Measurements from ENCODE around the gene WDR72.

Gene WDR72

GRCh38 chr15:53564647-53565046 is 194.8 kb downstream of the WDR72 start:
- no peak for DNase-seq (ENCODE audit: low read depth)
- TF ChIP-seq, protein P1, sequence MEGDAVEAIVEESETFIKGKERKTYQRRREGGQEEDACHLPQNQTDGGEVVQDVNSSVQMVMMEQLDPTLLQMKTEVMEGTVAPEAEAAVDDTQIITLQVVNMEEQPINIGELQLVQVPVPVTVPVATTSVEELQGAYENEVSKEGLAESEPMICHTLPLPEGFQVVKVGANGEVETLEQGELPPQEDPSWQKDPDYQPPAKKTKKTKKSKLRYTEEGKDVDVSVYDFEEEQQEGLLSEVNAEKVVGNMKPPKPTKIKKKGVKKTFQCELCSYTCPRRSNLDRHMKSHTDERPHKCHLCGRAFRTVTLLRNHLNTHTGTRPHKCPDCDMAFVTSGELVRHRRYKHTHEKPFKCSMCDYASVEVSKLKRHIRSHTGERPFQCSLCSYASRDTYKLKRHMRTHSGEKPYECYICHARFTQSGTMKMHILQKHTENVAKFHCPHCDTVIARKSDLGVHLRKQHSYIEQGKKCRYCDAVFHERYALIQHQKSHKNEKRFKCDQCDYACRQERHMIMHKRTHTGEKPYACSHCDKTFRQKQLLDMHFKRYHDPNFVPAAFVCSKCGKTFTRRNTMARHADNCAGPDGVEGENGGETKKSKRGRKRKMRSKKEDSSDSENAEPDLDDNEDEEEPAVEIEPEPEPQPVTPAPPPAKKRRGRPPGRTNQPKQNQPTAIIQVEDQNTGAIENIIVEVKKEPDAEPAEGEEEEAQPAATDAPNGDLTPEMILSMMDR (IDR thresholded peaks at IDR 0.05; ENCODE audit: low read length, missing control alignments) = no peak
- H3K4me3 ChIP-seq (replicated peaks; ENCODE audit: low read depth, low read length) = no peak overlapping the region

DNA sequence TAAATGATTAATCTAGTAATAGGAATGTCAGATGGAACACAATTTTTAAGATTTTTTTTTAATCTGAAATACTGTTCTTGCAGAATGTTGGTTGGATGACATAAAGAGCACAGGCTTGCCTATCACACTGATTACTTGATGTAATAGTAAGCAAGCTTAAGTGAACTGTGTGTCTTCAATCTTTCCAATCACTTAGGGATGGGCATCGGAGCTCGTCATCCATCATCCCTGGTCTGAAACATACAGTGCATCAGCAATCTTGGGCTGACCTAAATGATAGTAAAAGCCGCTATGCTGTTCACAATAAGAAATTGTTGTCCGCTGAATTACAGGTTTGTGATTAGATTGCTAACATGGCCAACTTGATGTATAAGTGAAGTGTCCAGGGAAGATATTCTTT is 195.8 kb downstream of the WDR72 start:
- H3K4me3 ChIP-seq (replicated peaks; ENCODE audit: low read depth, low read length) = no peak overlapping the region
- TF ChIP-seq, protein P1 (IDR thresholded peaks at IDR 0.05; ENCODE audit: low read length, missing control alignments) = no peak
- DNase-seq (ENCODE audit: low read depth) = no peak

DNA sequence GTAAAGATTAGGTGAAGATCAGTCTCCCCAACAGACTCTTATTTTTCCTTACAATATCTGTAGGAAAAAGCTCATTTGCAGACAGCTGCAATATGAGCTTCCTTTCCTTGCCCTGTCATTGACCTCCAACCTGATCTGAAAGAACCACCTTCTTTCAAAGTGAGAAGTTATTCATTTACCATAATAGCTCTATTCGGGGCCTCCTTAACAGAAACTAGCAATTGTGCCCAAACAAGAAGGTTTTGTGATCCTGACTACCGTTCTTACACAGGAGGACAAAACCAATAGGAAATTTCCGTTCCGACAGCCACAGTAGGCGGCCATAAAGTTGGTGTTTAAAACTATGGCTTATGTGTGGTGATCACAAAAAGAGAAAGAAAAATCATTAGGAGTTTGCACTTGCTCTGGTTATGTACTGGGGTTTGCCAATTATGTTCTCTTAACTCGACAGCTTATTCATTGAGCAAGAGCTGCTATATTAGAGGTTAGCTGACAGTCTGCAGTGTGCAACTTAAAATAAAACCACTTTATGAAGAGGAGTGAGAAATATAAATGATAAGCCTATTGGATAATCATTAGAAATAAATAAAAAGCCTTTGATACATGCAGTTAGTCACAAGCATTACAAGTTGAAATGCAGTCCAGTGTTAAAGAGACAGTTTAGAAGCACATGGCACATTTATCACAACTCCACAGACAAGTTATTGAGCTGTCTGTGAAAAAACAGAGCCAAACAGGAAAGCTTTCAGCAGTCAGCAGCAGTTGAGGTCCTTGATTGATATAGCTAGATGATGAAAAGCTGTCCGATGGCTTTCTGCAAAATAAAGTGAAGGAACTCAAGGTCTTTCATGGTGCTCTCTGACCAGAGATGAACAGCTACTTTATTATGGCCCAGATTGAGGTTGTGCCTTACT is 199.8 kb downstream of the WDR72 start:
- DNase-seq (ENCODE audit: low read depth) = no peak
- TF ChIP-seq, protein P1 (IDR thresholded peaks at IDR 0.05; ENCODE audit: low read length, missing control alignments) = no peak
- H3K4me3 ChIP-seq (replicated peaks; ENCODE audit: low read depth, low read length) = no peak overlapping the region

DNA sequence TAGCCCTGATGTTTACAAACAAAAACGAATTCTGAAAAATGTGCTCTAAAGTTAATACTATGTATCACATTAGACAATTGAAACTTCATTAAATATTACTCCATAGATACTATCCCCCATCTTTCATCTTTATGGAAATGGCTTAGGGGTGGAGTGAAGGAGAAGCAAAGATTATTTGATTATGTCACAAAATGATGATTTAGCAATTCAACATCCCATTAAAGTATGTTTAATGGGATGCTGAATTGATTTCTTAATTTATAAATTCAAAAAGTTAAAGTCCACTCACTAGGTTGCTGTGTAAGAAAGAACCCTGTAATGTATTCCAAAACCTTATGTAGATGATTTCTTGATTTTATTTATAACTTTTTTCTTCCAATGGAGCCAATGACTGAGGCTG is 201.1 kb downstream of the WDR72 start:
- H3K4me3 ChIP-seq (replicated peaks; ENCODE audit: low read depth, low read length) = no peak overlapping the region
- TF ChIP-seq, protein P1 (IDR thresholded peaks at IDR 0.05; ENCODE audit: low read length, missing control alignments) = no peak
- no peak for DNase-seq (ENCODE audit: low read depth)

DNA sequence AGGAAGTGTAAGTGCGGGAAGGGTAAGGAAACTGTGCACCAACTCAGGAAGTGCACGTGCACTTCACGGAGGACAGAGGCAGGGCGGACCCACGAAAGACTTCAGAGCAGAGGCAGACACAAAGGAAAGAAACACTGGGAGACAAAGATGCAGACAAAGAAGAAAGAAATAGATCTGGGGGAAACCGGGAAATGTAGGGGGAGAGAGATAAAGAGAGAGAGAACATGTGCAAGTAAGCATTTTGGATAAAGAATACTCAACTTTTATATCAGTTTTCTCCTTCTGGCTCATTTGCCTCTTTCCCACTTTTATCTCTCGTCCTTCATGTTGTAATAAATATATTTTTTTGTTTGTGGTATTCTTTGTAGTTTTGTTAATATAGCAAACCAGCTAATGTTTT is 204.2 kb downstream of the WDR72 start:
- no peak for DNase-seq (ENCODE audit: low read depth)
- TF ChIP-seq, protein P1 (IDR thresholded peaks at IDR 0.05; ENCODE audit: low read length, missing control alignments) = no peak
- no peak overlapping the region for H3K4me3 ChIP-seq (replicated peaks; ENCODE audit: low read depth, low read length)

DNA sequence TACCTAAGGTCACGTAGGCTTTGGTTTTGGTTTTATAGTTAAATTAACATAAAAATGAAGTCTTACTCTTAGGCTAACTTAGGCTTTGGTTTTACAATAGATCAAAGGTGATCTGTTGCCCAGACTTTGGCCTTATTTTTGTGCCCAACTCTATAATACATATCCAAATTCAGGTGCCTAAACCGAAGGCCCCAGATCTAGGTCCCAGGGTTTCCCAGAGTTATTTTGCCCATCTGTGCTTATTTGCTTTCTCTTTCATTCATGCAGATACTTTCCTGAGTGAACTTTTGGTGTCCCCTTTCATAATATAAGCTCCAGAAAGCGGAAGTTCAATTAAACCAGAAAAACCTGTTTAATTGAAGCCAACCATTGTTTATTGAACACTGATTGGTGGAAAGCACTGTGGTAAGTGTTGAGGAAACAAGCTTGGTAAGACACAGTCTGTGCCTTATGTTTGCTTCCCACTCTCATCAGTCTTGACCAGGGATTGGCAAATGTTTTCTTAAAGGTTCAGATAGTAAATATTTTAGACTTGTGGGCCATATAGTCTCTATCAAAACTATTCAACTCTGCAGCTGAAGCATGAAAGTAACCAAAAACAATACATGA is 209.7 kb downstream of the WDR72 start:
- DNase-seq (ENCODE audit: low read depth) = no peak
- TF ChIP-seq, protein P1 (IDR thresholded peaks at IDR 0.05; ENCODE audit: low read length, missing control alignments) = no peak
- no peak overlapping the region for H3K4me3 ChIP-seq (replicated peaks; ENCODE audit: low read depth, low read length)

All from fibroblast of pulmonary artery (primary cell).